Testis (tissue), 2 donors: ENCODE measurements around the gene SCNN1A.

Experiments
- POLR2A ChIP-seq: fragments of 450-650 bp; IDR thresholded peaks from one replicate; pipeline ENCODE4 v1.6.1; 2017; ENCODE audit warnings: antibody characterized with exemption, mild to moderate bottlenecking, moderate library complexity
- TF ChIP-seq, protein P1 (sequence below), 3 experiments: fragments of 450-650 bp in 2 of 3; fragments of 200-600 bp in 1 of 3; sonication (generic) in 1 of 3; IDR thresholded peaks; one replicate each; pipeline ENCODE4 v1.5.1; 2016 to 2019; ENCODE audit warnings: antibody characterized with exemption in 3 of 3, mild to moderate bottlenecking in 2 of 3, moderate library complexity in 1 of 3

DNA sequence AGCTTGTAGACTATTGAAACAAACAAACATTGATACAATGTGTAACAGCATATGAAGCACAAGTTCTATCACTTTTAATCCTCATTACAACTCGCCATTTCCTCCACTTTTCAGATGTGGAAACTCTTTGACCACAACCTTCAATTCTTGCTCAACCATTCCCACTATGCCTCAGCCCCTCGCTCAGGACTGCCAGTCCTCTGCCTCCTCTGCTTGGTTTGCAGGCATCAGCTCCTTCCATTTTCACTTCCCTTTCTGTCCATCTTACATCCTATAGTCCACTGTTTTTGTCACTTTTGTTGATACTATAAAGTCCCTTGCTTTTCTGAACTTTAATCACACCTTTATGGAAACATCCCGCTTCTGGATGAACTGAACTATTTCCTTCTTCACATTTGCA, 41.2 kb upstream of the SCNN1A start:
- TF ChIP-seq, protein P1, sequence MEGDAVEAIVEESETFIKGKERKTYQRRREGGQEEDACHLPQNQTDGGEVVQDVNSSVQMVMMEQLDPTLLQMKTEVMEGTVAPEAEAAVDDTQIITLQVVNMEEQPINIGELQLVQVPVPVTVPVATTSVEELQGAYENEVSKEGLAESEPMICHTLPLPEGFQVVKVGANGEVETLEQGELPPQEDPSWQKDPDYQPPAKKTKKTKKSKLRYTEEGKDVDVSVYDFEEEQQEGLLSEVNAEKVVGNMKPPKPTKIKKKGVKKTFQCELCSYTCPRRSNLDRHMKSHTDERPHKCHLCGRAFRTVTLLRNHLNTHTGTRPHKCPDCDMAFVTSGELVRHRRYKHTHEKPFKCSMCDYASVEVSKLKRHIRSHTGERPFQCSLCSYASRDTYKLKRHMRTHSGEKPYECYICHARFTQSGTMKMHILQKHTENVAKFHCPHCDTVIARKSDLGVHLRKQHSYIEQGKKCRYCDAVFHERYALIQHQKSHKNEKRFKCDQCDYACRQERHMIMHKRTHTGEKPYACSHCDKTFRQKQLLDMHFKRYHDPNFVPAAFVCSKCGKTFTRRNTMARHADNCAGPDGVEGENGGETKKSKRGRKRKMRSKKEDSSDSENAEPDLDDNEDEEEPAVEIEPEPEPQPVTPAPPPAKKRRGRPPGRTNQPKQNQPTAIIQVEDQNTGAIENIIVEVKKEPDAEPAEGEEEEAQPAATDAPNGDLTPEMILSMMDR (IDR thresholded peaks at IDR 0.05), result no peak
- TF ChIP-seq POLR2A, result no peak
